BJ (cell line): ENCODE data around the gene NR5A1. TPM values are rescaled to one million over a fixed set of nuclear protein-coding genes. Genes with fewer than 3 reads are reported as not detected.

Experiments
- CTCF ChIA-PET: fragments of 350-600 bp; formaldehyde crosslinking; extraction: SDS; loops from one replicate; lab custom pipeline; 2021; ENCODE audit warnings: antibody characterized with exemption, inconsistent platforms; lab: Yijun Ruan, JAX
- POLR2A ChIA-PET: fragments of 300-600 bp; sonication (Branson Sonifier 250); formaldehyde crosslinking; extraction: SDS; loops from one replicate; lab custom pipeline; 2021; ENCODE audit warnings: antibody characterized with exemption; lab: Charles Lee
- DNase-seq: peaks from one replicate; pipeline ENCODE4 v3.0.0-alpha.2; 2011; ENCODE audit warnings: low read depth
- H3K27me3 ChIP-seq: 2 replicates; pipeline ENCODE4 v1.6.0; 2011; ENCODE audit warnings: low read length; ENCODE audit not compliant: control insufficient read depth, insufficient read depth
- H3K36me3 ChIP-seq: 2 replicates; pipeline ENCODE4 v1.5.1; 2011; ENCODE audit warnings: low read length; ENCODE audit not compliant: control insufficient read depth, insufficient read depth
- H3K4me3 ChIP-seq: 2 replicates; pipeline ENCODE4 v1.5.1; 2011; ENCODE audit warnings: low read depth, mild to moderate bottlenecking, control low read depth, low read length
- polyA plus RNA-seq: library from polyadenylated mRNA; depleted of rRNA; stranded (reverse); fragments of >200 nt; gene quantifications from 2 replicates; pipeline ENCODE4 v1.2.3, GENCODE V29; 2011
- TF ChIP-seq, protein P1 (sequence below): IDR thresholded peaks from 2 replicates; pipeline ENCODE4 v1.5.1; 2011; ENCODE audit warnings: low read depth, mild to moderate bottlenecking, control low read depth, inconsistent platforms, low read length, moderate library complexity; ENCODE audit not compliant: insufficient read depth

The NR5A1 gene
- polyA plus RNA-seq, 1 experiment: not detected

DNA sequence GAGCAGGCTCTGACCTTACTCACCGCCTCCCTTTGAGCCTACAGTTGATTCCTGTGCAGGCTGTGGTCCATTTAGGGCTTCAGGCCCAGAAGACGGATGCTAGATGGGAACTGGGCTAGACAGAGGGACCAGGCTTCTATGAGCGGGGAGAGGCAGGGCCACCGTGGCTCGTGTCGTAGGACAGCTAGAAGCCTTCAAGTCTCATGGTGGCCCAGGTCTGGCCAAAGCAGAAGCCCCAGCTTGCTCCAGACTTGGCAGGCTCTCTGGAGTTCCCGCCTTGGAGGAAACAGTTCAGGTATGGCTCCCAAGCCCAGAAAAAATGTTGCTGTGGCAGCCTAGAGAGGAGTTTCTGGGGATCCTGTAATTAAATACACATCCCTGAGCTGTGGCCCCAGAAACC lies 10.9 kb upstream of the NR5A1 start:
- DNase-seq: no peak
- CTCF ChIA-PET: interaction anchor here (1.4 kb wide), 1 partner anchor 19 kb away, joined by 5 read pairs; no protein-coding TSS in a partner anchor
- Histone ChIP-seq H3K4me3 (no peak overlapping the region), H3K36me3 (no peaks in the 10 kb centered on the region), H3K27me3 (peaks cover 12% of the 10 kb centered on the region)
- POLR2A ChIA-PET: no interaction called here
- TF ChIP-seq, protein P1, sequence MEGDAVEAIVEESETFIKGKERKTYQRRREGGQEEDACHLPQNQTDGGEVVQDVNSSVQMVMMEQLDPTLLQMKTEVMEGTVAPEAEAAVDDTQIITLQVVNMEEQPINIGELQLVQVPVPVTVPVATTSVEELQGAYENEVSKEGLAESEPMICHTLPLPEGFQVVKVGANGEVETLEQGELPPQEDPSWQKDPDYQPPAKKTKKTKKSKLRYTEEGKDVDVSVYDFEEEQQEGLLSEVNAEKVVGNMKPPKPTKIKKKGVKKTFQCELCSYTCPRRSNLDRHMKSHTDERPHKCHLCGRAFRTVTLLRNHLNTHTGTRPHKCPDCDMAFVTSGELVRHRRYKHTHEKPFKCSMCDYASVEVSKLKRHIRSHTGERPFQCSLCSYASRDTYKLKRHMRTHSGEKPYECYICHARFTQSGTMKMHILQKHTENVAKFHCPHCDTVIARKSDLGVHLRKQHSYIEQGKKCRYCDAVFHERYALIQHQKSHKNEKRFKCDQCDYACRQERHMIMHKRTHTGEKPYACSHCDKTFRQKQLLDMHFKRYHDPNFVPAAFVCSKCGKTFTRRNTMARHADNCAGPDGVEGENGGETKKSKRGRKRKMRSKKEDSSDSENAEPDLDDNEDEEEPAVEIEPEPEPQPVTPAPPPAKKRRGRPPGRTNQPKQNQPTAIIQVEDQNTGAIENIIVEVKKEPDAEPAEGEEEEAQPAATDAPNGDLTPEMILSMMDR: no peak

GRCh38 chr9:124517600-124517999 lies 10.4 kb upstream of the NR5A1 start:
- TF ChIP-seq, protein P1: no peak
- POLR2A ChIA-PET: no interaction called here
- H3K27me3 ChIP-seq: peaks cover 10% of the 10 kb centered on the region
- H3K36me3 ChIP-seq: no peaks in the 10 kb centered on the region
- H3K4me3 ChIP-seq: no peak overlapping the region
- CTCF ChIA-PET: interaction anchor here (1.4 kb wide), 1 partner anchor 20 kb away, joined by 5 read pairs; no protein-coding TSS in a partner anchor
- no peak for DNase-seq

DNA sequence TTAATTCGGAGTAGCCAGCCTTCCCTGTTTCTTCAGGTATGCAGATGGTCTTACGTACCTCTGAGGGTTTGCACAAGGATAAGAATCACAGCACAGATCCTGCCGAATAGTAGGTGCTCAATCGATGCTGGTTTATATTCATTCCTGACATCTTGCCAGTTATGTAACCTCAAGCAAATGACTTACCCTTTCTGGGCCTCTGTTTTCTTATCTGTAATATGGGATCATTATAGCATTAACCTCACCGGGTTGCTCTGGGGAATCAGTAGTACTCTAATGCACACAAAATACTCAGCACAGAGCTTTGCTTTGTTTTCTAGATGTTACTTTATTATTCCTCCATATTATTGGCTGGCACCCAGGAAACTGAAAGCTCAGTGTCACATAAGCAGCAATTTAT lies 7.7 kb upstream of the NR5A1 start:
- CTCF ChIA-PET: interaction anchor here (0.9 kb wide), 1 partner anchor 22 kb away, joined by 3 read pairs; no protein-coding TSS in a partner anchor
- H3K4me3 ChIP-seq: no peak overlapping the region
- H3K36me3 ChIP-seq: no peaks in the 10 kb centered on the region
- no peak for DNase-seq
- POLR2A ChIA-PET: no interaction called here
- H3K27me3 ChIP-seq: peaks cover 9% of the 10 kb centered on the region
- TF ChIP-seq, protein P1: no peak

- H3K27me3 ChIP-seq: peaks cover 6% of the 10 kb centered on the region
- no peak overlapping the region for H3K4me3 ChIP-seq
- DNase-seq: no peak
- no peaks in the 10 kb centered on the region for H3K36me3 ChIP-seq
- ChIA-PET CTCF (no interaction called here), POLR2A (no interaction called here)
- TF ChIP-seq, protein P1: no peak
Measured at GRCh38 chr9:124514125-124514524, 6.9 kb upstream of the NR5A1 start.

DNA sequence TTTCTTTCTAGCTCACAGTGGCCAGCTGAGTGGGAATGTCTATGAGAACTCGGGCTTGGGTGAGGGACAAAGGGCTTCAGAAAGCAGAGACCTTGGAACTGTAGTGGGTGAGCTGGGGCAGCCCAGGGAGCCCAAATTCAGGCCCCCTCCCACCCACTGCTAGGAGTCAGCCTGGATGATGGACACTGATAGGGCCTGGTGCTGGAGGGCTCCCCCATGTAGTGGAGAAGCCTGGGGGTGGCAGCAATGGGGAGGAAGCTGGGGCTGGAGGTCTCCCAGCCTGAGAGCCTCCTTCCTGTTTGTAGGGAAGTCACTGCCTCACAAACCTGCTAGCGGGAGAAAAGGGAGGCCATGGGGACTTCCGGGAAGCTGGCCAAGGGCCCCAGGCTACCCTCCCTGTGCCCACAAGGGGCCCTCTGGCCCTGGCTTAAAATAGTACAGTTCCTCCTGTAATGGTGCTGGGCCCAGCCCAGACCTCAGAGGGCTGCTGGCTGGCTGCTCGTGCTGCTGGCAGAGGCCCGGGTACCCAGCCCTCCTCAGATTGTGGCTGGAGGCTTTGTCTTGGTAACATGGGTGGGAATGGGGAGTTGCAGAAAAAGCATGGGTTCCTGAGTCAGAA lies 6.3 kb upstream of the NR5A1 start:
- no peak for DNase-seq
- CTCF ChIA-PET: interaction anchor here (1.6 kb wide), 1 partner anchor 10 kb away, joined by 4 read pairs; no protein-coding TSS in a partner anchor
- no peaks in the 10 kb centered on the region for H3K36me3 ChIP-seq
- TF ChIP-seq, protein P1: no peak
- no peak overlapping the region for H3K4me3 ChIP-seq
- peaks cover 6% of the 10 kb centered on the region for H3K27me3 ChIP-seq
- POLR2A ChIA-PET: no interaction called here
